Epithelial cell of proximal tubule (primary cell): Measurements from ENCODE around the gene B3GNT8. TPM values are rescaled to one million over a fixed set of nuclear protein-coding genes. Genes with fewer than 3 reads are reported as not detected.

Source experiments
- DNase-seq: peaks from one replicate; pipeline ENCODE4 v3.0.0-alpha.2; 2011; ENCODE audit warnings: low read depth
- H3K4me3 ChIP-seq: 2 replicates; pipeline ENCODE4 v1.5.1; 2011; ENCODE audit warnings: low read depth, mild to moderate bottlenecking, low read length
- total RNA-seq: library from RNA; depleted of rRNA; stranded (reverse); fragments of >200 nt; gene quantifications from 2 replicates; pipeline ENCODE4 v1.2.3, GENCODE V29; 2015
- TF ChIP-seq, protein P1 (sequence below): conservative IDR thresholded peaks from 2 replicates; pipeline ENCODE4 v1.5.1; 2012; ENCODE audit warnings: low read depth, mild to moderate bottlenecking, low read length

The B3GNT8 gene
- total RNA-seq, 1 donor from 2014 or later = 2.4 TPM

DNA sequence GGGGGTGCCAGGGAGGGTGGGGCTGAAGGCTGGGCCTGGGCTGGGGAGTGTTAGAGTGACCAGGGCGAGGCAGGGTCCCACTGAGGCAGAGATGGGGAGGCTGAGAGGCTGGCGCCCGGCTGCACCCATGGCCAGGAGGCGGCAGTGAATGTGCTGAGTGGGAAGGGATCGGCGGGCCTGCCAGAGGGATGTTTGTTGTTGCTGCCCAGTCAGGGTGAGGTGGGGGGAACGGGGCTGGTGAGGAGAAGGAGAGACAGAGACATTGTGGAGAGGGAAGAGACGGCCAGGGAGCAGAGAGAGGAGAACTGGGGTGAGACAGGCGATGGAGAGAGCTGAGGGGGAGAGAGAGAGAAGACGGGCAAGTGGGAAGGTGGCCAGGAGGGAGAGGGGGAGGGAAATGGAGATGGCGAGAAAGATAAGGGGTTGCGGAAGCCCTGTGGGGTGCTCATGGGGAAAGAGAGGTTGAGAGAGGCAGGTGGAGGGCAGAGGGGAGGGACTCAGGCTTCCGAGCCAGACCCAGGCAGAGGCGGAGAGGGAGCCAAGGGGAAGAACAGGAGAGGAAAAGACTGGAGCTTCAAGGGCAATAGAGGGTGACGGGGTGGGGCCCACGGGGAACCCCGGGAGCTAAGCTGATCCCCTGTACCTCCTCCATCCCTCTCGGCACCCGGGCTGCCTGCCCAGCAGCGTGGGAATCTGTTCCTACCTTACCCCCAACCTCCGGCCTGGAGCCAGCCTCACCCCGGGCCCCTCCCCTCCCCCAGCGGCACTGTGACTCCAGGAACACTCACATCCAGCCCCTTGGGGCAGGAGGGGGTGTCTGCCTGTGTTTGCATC, 690 bp upstream of the B3GNT8 start:
- DNase-seq = no peak
- TF ChIP-seq, protein P1, sequence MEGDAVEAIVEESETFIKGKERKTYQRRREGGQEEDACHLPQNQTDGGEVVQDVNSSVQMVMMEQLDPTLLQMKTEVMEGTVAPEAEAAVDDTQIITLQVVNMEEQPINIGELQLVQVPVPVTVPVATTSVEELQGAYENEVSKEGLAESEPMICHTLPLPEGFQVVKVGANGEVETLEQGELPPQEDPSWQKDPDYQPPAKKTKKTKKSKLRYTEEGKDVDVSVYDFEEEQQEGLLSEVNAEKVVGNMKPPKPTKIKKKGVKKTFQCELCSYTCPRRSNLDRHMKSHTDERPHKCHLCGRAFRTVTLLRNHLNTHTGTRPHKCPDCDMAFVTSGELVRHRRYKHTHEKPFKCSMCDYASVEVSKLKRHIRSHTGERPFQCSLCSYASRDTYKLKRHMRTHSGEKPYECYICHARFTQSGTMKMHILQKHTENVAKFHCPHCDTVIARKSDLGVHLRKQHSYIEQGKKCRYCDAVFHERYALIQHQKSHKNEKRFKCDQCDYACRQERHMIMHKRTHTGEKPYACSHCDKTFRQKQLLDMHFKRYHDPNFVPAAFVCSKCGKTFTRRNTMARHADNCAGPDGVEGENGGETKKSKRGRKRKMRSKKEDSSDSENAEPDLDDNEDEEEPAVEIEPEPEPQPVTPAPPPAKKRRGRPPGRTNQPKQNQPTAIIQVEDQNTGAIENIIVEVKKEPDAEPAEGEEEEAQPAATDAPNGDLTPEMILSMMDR = no peak
- H3K4me3 ChIP-seq = peak overlapping the region; percentile 19

DNA sequence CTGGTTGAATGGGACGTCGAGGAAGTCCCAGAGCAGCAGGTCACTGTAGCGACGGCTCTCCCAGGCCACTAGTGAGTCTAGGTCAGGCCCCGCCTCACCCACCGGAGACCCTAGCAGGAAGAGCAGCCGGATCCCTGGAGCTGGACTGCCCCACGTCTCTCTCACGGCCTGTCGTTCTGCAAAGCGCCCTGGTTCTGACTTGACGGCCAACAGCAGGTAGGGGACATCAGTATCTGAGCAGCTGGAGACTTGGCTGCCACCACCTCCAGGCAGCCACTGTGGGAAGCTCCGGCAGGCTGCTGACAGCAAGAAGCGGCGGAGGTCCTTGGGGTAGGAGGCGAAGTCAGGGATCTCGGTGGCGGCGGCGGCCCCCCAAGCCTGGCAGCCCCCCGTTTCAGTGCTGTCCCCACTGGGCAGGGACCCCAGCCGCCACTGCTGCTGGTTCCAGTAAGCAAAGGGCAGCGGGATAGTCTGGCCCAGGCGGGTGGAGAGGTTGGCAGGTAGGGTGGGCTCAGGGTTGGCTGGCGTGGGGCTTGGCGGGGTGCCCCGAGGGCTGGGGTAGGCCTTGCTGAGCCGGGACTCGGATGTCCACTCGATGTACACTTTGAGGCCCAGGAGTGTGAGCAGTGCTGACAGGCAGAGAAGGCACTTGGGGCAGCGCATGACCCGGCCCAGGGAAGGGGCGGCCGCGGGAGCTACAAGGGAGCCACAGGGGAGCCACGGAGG, 895 bp downstream of the B3GNT8 start:
- TF ChIP-seq, protein P1 = no peak
- no peak for DNase-seq
- H3K4me3 ChIP-seq = no peak overlapping the region

DNA sequence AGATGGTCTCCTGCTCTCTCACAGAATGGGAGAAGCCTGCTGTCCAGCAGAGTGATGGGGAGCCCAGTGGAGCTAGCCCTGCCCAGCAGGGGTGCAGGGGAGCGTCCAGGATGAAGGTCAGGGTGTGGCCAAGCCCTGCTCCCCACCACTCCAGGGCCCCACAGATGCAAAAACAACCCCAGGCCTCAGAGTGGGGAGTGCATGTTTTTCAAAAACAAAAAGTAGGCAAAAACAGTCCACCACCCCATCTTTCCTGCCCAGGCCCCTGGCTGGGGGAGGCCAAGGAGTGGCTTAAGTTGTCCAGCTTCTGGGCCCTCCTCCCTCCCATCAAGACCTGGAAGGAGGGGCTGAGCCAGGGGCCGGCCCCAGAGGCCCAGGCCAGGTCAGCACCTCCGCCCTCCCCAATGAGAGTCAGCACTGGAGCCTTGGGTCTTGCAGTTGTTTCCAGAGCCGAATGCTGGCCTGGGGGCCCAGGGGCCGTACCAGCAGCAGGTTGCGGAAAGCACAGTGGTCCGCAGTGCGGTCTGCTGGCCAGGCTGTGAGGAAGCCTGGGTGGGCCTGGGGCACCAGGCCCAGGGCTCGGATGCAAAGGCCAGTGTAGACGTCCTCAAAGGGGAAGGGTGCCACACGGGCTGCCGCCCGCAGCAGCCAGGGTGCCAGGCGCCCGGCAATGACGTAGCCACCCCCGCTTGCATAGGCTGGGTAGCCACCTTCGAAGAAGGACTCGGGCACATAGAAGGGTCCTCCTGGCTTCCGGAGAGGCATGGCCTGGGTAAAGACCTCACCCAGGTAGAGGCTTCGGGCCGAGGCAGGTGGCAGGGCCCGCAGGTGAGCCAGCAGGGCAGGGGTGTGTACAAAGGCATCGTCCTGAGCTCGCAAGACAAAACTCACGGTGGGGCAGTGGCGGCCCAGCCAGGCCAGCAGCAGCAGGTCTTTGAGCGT, 1.7 kb downstream of the B3GNT8 start:
- DNase-seq = no peak
- H3K4me3 ChIP-seq = no peak overlapping the region

DNA sequence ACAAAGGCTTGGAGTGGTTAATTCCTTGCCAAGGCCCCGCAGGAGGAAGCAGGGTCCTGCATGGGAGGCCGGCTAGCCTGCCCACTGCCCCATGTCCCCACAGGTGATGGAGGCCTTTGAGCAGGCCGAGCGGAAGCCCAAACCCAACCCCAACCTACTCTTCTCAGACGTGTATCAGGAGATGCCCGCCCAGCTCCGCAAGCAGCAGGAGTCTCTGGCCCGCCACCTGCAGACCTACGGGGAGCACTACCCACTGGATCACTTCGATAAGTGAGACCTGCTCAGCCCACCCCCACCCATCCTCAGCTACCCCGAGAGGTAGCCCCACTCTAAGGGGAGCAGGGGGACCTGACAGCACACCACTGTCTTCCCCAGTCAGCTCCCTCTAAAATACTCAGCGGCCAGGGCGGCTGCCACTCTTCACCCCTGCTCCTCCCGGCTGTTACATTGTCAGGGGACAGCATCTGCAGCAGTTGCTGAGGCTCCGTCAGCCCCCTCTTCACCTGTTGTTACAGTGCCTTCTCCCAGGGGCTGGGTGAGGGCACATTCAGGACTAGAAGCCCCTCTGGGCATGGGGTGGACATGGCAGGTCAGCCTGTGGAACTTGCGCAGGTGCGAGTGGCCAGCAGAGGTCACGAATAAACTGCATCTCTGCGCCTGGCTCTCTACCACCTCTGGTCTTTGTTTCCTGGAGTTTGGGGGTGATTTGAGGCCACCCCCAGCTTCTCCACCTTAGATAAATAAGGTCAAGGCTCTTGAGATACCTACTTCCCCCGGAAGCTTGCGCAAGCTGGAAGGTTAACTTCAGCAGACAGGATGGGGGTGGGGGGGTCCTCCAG, 2.6 kb downstream of the B3GNT8 start:
- no peak for DNase-seq
- TF ChIP-seq, protein P1 = no peak
- no peak overlapping the region for H3K4me3 ChIP-seq

More for the DNA sequence above, 1.7 kb downstream of the B3GNT8 start:
- TF ChIP-seq, protein P1 = no peak

DNA sequence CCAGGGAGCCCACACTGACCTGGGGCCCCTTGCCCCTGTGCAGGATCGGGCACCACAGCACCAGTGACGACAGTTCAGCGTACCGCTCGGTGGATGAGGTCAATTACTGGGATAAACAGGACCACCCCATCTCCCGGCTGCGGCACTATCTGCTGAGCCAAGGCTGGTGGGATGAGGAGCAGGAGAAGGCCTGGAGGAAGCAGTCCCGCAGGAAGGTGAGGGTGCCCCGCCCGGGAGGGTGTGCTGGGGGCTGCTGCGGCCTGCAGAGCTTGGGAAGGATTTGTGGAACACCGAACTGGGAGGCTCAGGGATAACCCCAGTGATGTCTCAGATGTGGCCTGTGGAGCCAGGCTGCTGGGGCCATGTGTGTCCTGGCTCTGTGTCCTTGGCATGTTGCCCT, 4.2 kb downstream of the B3GNT8 start:
- TF ChIP-seq, protein P1 = no peak
- H3K4me3 ChIP-seq = no peak overlapping the region
- no peak for DNase-seq

DNA sequence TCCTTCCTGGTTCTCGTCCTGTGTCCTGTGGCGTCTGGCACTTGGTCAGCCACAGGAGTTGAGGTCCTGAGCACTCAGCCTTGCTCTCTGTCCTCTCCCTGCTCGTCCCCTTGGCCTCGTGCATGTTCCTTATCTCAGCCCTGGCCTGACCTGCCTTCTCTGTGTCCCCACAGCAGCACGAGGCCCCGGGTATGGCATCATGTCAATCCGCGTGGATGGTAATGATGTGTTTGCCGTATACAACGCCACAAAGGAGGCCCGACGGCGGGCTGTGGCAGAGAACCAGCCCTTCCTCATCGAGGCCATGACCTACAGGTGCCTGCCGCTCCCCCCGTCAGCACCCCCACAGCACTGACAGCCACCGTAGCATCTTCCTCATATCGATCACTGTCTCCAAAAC, 4.7 kb downstream of the B3GNT8 start:
- DNase-seq = no peak
- H3K4me3 ChIP-seq = no peak overlapping the region
- TF ChIP-seq, protein P1 = no peak
